ENCODE measurements around the gene MED1.
"Not testable (repeated sequence)": the region's sequence is repeated elsewhere in the genome, so short reads cannot be mapped to it uniquely, and the experiment has no call there.

The MED1 gene

GRCh38 chr17:39443326-39443725 lies 7.7 kb downstream of the MED1 start:
- Histone ChIP-seq H3K4me1 (no peaks in the 10 kb centered on the region), H3K27me3 (no peaks in the 10 kb centered on the region), H3K9me3 (no peaks in the 10 kb centered on the region), H3K36me3 (peaks cover 74% of the 10 kb centered on the region), H3K4me3 (ENCODE audit: low read depth, low read length) (no peak overlapping the region)
- no peak for DNase-seq
- TF ChIP-seq, protein P1, sequence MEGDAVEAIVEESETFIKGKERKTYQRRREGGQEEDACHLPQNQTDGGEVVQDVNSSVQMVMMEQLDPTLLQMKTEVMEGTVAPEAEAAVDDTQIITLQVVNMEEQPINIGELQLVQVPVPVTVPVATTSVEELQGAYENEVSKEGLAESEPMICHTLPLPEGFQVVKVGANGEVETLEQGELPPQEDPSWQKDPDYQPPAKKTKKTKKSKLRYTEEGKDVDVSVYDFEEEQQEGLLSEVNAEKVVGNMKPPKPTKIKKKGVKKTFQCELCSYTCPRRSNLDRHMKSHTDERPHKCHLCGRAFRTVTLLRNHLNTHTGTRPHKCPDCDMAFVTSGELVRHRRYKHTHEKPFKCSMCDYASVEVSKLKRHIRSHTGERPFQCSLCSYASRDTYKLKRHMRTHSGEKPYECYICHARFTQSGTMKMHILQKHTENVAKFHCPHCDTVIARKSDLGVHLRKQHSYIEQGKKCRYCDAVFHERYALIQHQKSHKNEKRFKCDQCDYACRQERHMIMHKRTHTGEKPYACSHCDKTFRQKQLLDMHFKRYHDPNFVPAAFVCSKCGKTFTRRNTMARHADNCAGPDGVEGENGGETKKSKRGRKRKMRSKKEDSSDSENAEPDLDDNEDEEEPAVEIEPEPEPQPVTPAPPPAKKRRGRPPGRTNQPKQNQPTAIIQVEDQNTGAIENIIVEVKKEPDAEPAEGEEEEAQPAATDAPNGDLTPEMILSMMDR (IDR thresholded peaks at IDR 0.05; ENCODE audit: low read depth, low read length): no peak

GRCh38 chr17:39439868-39440267 lies 11.2 kb downstream of the MED1 start:
- H3K27me3 ChIP-seq; H3K4me1 ChIP-seq; DNase-seq; H3K9me3 ChIP-seq; H3K4me3 ChIP-seq (ENCODE audit: low read depth, low read length): not testable (repeated sequence)
- H3K36me3 ChIP-seq: peaks cover 79% of the 10 kb centered on the region

GRCh38 chr17:39429600-39429999 lies 21.5 kb downstream of the MED1 start:
- Histone ChIP-seq H3K36me3 (peaks cover 80% of the 10 kb centered on the region), H3K9me3 (no peaks in the 10 kb centered on the region), H3K4me1 (no peaks in the 10 kb centered on the region), H3K4me3 (ENCODE audit: low read depth, low read length) (no peak overlapping the region), H3K27me3 (no peaks in the 10 kb centered on the region)
- DNase-seq: no peak
- TF ChIP-seq, protein P1 (IDR thresholded peaks at IDR 0.05; ENCODE audit: low read depth, low read length): no peak

GRCh38 chr17:39416141-39416540 lies 34.9 kb downstream of the MED1 start:
- Histone ChIP-seq H3K27me3 (no peaks in the 10 kb centered on the region), H3K36me3 (peaks cover 71% of the 10 kb centered on the region), H3K4me1 (no peaks in the 10 kb centered on the region), H3K9me3 (no peaks in the 10 kb centered on the region), H3K4me3 (ENCODE audit: low read depth, low read length) (no peak overlapping the region)
- no peak for DNase-seq
- TF ChIP-seq, protein P1 (IDR thresholded peaks at IDR 0.05; ENCODE audit: low read depth, low read length): no peak

GRCh38 chr17:39410279-39410678 lies 40.8 kb downstream of the MED1 start:
- TF ChIP-seq, protein P1 (IDR thresholded peaks at IDR 0.05; ENCODE audit: low read depth, low read length): no peak
- Histone ChIP-seq H3K4me1 (no peaks in the 10 kb centered on the region), H3K4me3 (ENCODE audit: low read depth, low read length) (no peak overlapping the region), H3K9me3 (no peaks in the 10 kb centered on the region), H3K36me3 (peaks cover 73% of the 10 kb centered on the region), H3K27me3 (no peaks in the 10 kb centered on the region)
- no peak for DNase-seq

DNA sequence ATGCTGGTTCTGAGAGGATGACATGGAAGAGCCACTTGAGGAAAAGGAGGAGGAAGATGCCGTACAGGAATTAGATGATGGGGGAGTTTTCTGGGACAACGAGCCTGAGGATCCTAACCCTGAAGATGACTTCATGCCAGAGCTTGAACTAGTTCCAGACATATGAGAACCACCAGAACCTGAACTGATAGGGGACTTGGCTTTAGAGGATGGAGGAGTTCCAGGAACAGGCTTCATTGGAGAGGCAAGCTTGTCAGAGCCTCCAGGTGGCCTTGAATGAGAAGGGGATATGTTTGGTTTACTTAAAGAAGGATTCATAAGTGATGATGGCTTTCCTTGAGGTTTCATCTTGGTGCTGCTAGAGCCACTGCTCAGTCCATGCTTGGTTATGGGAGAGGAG lies 42.7 kb downstream of the MED1 start:
- Histone ChIP-seq H3K4me3 (ENCODE audit: low read depth, low read length) (no peak overlapping the region), H3K9me3 (no peaks in the 10 kb centered on the region), H3K36me3 (peaks cover 59% of the 10 kb centered on the region), H3K4me1 (no peaks in the 10 kb centered on the region), H3K27me3 (no peaks in the 10 kb centered on the region)
- TF ChIP-seq, protein P1 (IDR thresholded peaks at IDR 0.05; ENCODE audit: low read depth, low read length): no peak
- DNase-seq: no peak

GRCh38 chr17:39406951-39407350 lies 44.1 kb downstream of the MED1 start:
- Histone ChIP-seq H3K4me1 (no peaks in the 10 kb centered on the region), H3K36me3 (peaks cover 51% of the 10 kb centered on the region), H3K4me3 (ENCODE audit: low read depth, low read length) (no peak overlapping the region), H3K27me3 (no peaks in the 10 kb centered on the region), H3K9me3 (no peaks in the 10 kb centered on the region)
- no peak for DNase-seq
- TF ChIP-seq, protein P1 (IDR thresholded peaks at IDR 0.05; ENCODE audit: low read depth, low read length): no peak
